SJCRH30 (cell line): Measurements from ENCODE around the gene NHSL1. TPM values are rescaled to one million over a fixed set of nuclear protein-coding genes. Genes with fewer than 3 reads are reported as not detected.

ENCODE experiments used
- DNase-seq, 2 experiments: peaks; one replicate each; pipeline ENCODE4 v3.0.0-alpha.2; 2015 to 2020
- H3K27ac ChIP-seq: fragments of 250-450 bp; sonication (Bioruptor Pico); 2 replicates; pipeline ENCODE4 v1.5.1; 2020; ENCODE audit warnings: mild to moderate bottlenecking, moderate library complexity
- H3K27me3 ChIP-seq: fragments of 250-450 bp; sonication (Bioruptor Pico); 2 replicates; pipeline ENCODE4 v1.5.1; 2020; ENCODE audit warnings: mild to moderate bottlenecking, moderate library complexity
- H3K36me3 ChIP-seq: fragments of 250-450 bp; sonication (Bioruptor Pico); 2 replicates; pipeline ENCODE4 v1.5.1; 2020; ENCODE audit warnings: mild to moderate bottlenecking, moderate library complexity
- H3K4me1 ChIP-seq: fragments of 250-450 bp; sonication (Bioruptor Pico); 2 replicates; pipeline ENCODE4 v1.5.1; 2020; ENCODE audit warnings: mild to moderate bottlenecking, moderate library complexity
- H3K4me3 ChIP-seq: fragments of 250-450 bp; sonication (Bioruptor Pico); 2 replicates; pipeline ENCODE4 v1.5.1; 2020; ENCODE audit warnings: mild to moderate bottlenecking, moderate library complexity
- H3K9me3 ChIP-seq: fragments of 250-450 bp; sonication (Bioruptor Pico); replicated peaks from 2 replicates; pipeline ENCODE4 v1.5.1; 2020; ENCODE audit warnings: mild to moderate bottlenecking, moderate library complexity
- total RNA-seq: library from RNA; depleted of rRNA; stranded (reverse); fragments of >200 nt; shearing (Covaris generic); gene quantifications from 2 replicates; pipeline ENCODE4 v1.2.3, GENCODE V29; 2014; rRNA removed

NHSL1 gene, protein sequence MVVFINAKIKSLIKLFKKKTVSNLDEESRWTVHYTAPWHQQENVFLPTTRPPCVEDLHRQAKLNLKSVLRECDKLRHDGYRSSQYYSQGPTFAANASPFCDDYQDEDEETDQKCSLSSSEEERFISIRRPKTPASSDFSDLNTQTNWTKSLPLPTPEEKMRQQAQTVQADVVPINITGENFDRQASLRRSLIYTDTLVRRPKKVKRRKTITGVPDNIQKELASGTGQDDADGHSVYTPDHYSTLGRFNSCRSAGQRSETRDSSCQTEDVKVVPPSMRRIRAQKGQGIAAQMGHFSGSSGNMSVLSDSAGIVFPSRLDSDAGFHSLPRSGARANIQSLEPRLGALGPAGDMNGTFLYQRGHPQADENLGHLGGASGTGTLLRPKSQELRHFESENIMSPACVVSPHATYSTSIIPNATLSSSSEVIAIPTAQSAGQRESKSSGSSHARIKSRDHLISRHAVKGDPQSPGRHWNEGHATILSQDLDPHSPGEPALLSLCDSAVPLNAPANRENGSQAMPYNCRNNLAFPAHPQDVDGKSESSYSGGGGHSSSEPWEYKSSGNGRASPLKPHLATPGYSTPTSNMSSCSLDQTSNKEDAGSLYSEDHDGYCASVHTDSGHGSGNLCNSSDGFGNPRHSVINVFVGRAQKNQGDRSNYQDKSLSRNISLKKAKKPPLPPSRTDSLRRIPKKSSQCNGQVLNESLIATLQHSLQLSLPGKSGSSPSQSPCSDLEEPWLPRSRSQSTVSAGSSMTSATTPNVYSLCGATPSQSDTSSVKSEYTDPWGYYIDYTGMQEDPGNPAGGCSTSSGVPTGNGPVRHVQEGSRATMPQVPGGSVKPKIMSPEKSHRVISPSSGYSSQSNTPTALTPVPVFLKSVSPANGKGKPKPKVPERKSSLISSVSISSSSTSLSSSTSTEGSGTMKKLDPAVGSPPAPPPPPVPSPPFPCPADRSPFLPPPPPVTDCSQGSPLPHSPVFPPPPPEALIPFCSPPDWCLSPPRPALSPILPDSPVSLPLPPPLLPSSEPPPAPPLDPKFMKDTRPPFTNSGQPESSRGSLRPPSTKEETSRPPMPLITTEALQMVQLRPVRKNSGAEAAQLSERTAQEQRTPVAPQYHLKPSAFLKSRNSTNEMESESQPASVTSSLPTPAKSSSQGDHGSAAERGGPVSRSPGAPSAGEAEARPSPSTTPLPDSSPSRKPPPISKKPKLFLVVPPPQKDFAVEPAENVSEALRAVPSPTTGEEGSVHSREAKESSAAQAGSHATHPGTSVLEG (N-terminal part only)
- total RNA-seq: 4.1 and 5.3 TPM in 2 replicates

DNA sequence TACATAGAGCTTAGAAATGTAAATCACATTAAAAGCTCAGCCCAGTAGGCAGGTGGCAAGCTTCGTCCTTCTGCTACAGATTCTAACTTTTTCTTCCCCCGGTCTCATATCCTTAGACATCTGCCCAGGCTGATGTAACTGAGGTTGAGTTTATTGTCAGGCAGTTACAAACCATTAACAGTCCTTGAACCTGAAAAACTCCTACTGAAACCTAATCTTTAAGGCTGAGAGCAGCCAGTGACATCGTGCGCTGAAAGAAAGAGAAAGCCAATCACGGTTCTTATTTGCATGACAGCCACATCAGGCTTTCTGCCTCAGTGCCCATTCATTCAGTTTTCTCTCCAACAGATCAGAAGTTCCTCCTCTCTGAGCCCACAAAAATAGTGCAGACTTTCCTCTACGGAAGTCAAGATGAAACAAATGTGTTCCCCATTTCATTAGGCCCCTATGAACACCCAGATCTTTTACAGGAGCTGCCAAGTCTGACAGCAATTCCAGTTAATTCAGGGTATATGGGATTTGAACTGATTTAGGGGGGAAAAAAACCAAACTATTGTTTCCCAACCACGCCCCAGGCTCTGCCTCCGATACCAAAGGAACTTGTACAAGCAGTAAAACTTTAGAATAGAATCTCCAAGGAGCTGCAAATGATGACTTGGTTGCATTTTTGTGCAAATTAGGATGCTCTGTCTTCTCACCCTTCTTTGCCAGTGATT, at the start of gene NHSL1:
NHSL1 (minus strand) TSS at position 192 of the 716 bp plus-strand sequence. CDS start 204 bp downstream, outside the sequence.
- H3K4me1 ChIP-seq: no peaks in the 10 kb centered on the region
- H3K9me3 ChIP-seq: no peaks in the 10 kb centered on the region
- H3K36me3 ChIP-seq: no peaks in the 10 kb centered on the region
- no peak within 1 kb of the TSS for H3K4me3 ChIP-seq
- H3K27ac ChIP-seq: no peak within 1 kb of the TSS
- no peaks in the 10 kb centered on the region for H3K27me3 ChIP-seq
- no peak for DNase-seq

- DNase-seq: no peak
- Histone ChIP-seq H3K4me3 (no peak overlapping the region), H3K27ac (no peak overlapping the region), H3K4me1 (0 out of 2 replicates have a peak, but pooled peaks cover 3% of the 10 kb centered on the region), H3K9me3 (no peaks in the 10 kb centered on the region), H3K36me3 (no peaks in the 10 kb centered on the region), H3K27me3 (no peaks in the 10 kb centered on the region)
Observed at GRCh38 chr6:138546733-138547185, 47.5 kb upstream of the NHSL1 start.

DNA sequence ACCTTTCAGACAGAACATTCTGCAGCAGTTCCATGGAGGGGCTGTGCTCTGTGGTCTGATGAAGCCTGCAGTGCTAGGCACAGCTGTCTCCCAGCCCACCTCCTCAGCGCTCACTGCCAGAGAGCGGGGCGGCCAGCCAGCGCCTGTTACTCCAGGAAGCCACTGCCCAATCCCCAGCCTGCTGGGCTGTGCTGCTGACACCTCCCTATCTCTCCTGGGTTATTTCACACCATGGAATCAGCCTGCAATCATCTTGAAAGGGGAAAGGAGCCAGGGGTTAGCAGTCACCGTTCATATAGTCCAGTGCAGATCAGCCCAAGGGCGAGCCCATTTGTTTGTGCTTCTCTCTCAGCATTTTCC, 46.3 kb upstream of the NHSL1 start:
- H3K27me3 ChIP-seq: no peaks in the 10 kb centered on the region
- H3K27ac ChIP-seq: no peak overlapping the region
- no peaks in the 10 kb centered on the region for H3K9me3 ChIP-seq
- peak; percentile 70 to 71 for DNase-seq
- 0 out of 2 replicates have a peak, but pooled peaks cover 3% of the 10 kb centered on the region for H3K4me1 ChIP-seq
- H3K4me3 ChIP-seq: peak overlapping the region; percentile 9
- H3K36me3 ChIP-seq: no peaks in the 10 kb centered on the region

DNA sequence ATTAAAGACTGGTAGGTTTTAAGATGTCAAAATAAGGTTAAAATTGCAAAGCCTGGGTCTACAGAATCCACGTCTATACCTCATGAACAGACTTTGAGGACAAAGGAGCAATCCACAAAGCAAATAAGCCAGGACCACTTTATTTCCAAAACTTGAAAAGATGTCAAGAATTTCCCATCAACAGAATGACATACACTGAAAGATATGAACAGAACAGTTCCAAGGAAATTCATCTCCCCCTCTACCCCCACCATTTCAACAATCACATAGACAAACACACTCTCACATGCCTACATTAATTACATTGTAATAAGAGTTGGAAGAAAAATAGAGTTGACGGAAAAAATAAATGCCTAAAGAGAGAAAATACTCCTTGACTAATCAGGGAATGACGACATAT, 45.2 kb upstream of the NHSL1 start:
- H3K4me1 ChIP-seq: 0 out of 2 replicates have a peak, but pooled peaks cover 3% of the 10 kb centered on the region
- H3K27me3 ChIP-seq: no peaks in the 10 kb centered on the region
- H3K9me3 ChIP-seq: no peaks in the 10 kb centered on the region
- H3K36me3 ChIP-seq: no peaks in the 10 kb centered on the region
- DNase-seq: no peak
- no peak overlapping the region for H3K27ac ChIP-seq
- no peak overlapping the region for H3K4me3 ChIP-seq

DNA sequence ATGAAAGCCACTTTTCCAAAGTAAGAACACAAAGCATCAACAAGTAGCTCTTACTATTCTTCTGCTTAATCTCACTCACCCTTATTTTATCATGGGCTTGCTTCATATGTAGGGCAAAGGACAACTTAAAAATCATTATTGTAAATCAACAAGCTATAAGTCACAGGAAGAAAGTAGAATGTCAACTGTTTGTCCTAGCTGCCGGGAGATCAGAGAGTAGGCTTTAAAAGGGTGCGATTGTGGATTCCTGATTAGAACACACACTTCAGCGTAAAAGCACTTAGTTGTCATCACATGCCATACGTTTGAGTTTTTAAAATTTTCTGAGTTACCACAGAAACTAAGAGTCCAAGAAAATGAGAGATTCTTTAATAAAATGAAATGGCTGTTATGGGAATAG, 44.4 kb upstream of the NHSL1 start:
- Histone ChIP-seq H3K4me1 (peaks cover 9% of the 10 kb centered on the region), H3K36me3 (no peaks in the 10 kb centered on the region), H3K27ac (no peak overlapping the region), H3K9me3 (no peaks in the 10 kb centered on the region), H3K27me3 (no peaks in the 10 kb centered on the region), H3K4me3 (no peak overlapping the region)
- DNase-seq: no peak

- Histone ChIP-seq H3K27me3 (no peaks in the 10 kb centered on the region), H3K4me3 (no peak overlapping the region), H3K9me3 (no peaks in the 10 kb centered on the region), H3K4me1 (peaks cover 10% of the 10 kb centered on the region), H3K27ac (no peak overlapping the region), H3K36me3 (no peaks in the 10 kb centered on the region)
- no peak for DNase-seq
Observed at GRCh38 chr6:138541823-138542481, 42.7 kb upstream of the NHSL1 start.

DNA sequence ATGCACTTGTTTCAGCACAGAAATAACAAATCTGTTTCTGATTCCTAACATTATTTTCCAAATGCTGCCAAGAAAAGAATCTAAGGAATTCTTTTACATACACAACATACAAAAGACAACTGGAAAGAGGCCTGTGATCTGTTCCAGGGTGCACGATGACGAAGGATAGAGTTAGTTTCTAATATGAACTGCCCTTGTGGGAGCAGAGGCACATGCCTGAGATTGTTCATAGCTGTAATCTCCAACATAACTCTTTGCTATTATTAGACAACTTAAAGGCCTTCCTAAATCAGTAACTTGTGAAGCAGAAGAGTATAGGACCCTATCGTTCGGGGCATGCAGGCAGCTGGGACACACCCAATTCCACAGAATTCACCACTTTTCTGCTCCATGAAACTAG, 41.2 kb upstream of the NHSL1 start:
- no peak for DNase-seq
- Histone ChIP-seq H3K36me3 (no peaks in the 10 kb centered on the region), H3K4me3 (no peak overlapping the region), H3K27me3 (no peaks in the 10 kb centered on the region), H3K27ac (no peak overlapping the region), H3K9me3 (no peaks in the 10 kb centered on the region), H3K4me1 (peaks cover 7% of the 10 kb centered on the region)

GRCh38 chr6:138539876-138540275, 40.6 kb upstream of the NHSL1 start:
- Histone ChIP-seq H3K36me3 (no peaks in the 10 kb centered on the region), H3K27me3 (no peaks in the 10 kb centered on the region), H3K9me3 (no peaks in the 10 kb centered on the region), H3K27ac (no peak overlapping the region), H3K4me3 (no peak overlapping the region), H3K4me1 (peaks cover 7% of the 10 kb centered on the region)
- no peak for DNase-seq

DNA sequence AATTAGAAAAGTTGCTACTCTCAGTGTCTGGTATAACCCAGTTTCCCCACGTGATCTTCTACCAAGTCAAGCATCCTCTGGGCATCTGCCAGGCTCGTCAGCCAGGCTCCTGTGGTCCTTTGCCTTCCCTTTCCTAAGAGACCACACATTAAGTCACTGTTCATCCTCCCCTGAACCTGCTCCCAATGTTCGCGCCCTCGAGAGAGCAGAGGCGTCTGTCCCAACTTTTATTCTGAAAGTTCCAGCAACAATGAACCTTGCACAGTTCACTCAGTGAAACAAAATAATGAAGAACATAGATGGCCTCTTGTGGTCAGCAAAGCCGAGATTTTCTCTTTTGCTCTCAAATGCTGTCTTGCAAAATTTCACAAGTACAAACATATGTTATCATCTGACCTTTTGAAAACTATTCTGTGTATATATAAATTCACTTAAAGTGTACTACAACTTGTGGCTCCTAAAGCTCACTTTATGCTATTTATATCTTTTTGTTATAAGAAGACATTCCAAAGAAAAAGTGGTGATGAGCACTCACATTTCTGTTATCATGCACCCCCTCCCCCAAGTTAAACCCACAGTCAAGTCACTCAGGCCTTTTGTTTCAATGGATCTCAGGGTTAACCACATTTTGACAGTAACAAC, 39.2 kb upstream of the NHSL1 start:
- no peak overlapping the region for H3K4me3 ChIP-seq
- H3K36me3 ChIP-seq: no peaks in the 10 kb centered on the region
- H3K4me1 ChIP-seq: peaks cover 7% of the 10 kb centered on the region
- no peaks in the 10 kb centered on the region for H3K9me3 ChIP-seq
- no peak overlapping the region for H3K27ac ChIP-seq
- no peaks in the 10 kb centered on the region for H3K27me3 ChIP-seq
- DNase-seq: no peak

- H3K36me3 ChIP-seq: no peaks in the 10 kb centered on the region
- H3K27me3 ChIP-seq: no peaks in the 10 kb centered on the region
- peaks cover 7% of the 10 kb centered on the region for H3K4me1 ChIP-seq
- H3K4me3 ChIP-seq: no peak overlapping the region
- DNase-seq: no peak
- H3K9me3 ChIP-seq: no peaks in the 10 kb centered on the region
- H3K27ac ChIP-seq: no peak overlapping the region
Observed at GRCh38 chr6:138537106-138537505, 37.8 kb upstream of the NHSL1 start.

DNA sequence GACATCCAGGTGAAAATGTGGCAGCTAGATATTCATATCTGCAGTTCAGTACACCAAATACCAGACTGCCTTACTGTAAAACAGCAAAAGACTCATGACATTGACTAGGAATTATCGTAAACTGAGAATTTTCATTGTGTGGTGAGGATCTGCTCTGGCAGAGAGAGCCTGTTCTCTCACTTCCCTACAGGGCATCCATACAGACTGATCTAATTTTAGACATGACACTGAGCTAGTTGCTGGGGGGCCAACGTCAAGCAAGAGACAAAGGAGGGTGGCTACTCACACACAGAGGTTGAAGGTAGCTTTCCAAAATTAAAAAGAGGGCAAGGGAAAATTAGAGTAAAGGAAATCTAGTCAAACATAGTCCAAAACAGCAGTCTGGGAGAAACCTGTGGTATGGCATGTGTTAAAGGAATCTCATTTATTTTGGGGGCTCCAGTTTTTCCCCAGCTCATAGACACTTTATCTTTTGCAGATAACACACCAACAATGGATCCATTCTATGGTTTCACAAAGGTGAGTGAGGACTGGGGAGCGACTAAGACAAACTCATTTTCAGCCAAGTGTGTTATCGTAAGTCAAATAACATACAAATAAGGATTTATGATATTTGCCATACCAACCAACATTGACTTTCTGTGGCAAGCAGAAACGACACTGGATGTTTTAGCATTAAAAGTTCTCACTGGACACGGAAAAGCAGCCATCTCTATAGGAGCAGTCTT, 36.6 kb upstream of the NHSL1 start:
- Histone ChIP-seq H3K4me1 (peaks cover 7% of the 10 kb centered on the region), H3K27me3 (no peaks in the 10 kb centered on the region), H3K36me3 (no peaks in the 10 kb centered on the region), H3K9me3 (no peaks in the 10 kb centered on the region), H3K4me3 (no peak overlapping the region), H3K27ac (no peak overlapping the region)
- no peak for DNase-seq

- no peak overlapping the region for H3K4me3 ChIP-seq
- no peaks in the 10 kb centered on the region for H3K27me3 ChIP-seq
- DNase-seq: no peak
- H3K36me3 ChIP-seq: no peaks in the 10 kb centered on the region
- no peak overlapping the region for H3K27ac ChIP-seq
- no peaks in the 10 kb centered on the region for H3K9me3 ChIP-seq
- peaks cover 1% of the 10 kb centered on the region for H3K4me1 ChIP-seq
Observed at GRCh38 chr6:138533667-138534066, 34.4 kb upstream of the NHSL1 start.

DNA sequence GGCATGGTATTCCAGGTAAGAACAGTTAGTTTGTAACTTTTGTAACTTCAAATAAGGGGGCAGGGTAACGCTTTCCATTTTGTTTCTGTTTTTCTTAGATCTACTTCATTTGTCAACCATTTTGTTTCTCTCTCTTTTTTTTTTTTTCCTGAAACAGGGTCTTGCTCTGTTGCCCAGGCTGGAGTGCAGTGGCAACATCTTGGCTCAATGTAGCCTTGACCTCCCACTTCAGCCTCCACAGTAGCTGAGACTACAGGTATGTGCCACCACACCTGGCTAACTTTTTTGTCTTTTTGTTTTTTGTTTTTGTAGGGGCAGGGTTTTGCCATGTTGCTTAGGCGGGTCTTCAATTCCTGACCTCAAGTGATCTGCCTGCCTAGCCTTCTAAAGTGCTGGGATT, 32.1 kb upstream of the NHSL1 start:
- DNase-seq: no peak
- Histone ChIP-seq H3K36me3 (no peaks in the 10 kb centered on the region), H3K4me1 (peaks cover 5% of the 10 kb centered on the region; the same call in 1 of the 2 replicates), H3K27ac (no peak overlapping the region), H3K27me3 (no peaks in the 10 kb centered on the region), H3K4me3 (no peak overlapping the region), H3K9me3 (no peaks in the 10 kb centered on the region)
